ENCODE measurements around the gene SPNS2.
A peak's percentile ranks its signal among the peaks of the same experiment; 100 is the strongest.

The SPNS2 gene

GRCh38 chr17:4498461-4499397 lies at the start of gene SPNS2:
SPNS2 (plus strand) TSS chr17:4498881; CDS start chr17:4499048, 167 bp downstream.
- H3K27me3 Mint-ChIP-seq = peaks cover 25% of the 10 kb centered on the region
- peaks cover 14% of the 10 kb centered on the region for H3K4me1 Mint-ChIP-seq
- H3K9me3 Mint-ChIP-seq = no peaks in the 10 kb centered on the region
- peak within 1 kb of the TSS; percentile 86 for H3K4me3 Mint-ChIP-seq
- no peaks in the 10 kb centered on the region for H3K36me3 Mint-ChIP-seq
- no peak within 1 kb of the TSS for H3K27ac Mint-ChIP-seq

- no peak overlapping the region for H3K4me3 Mint-ChIP-seq
- no peak overlapping the region for H3K27ac Mint-ChIP-seq
Observed at GRCh38 chr17:4449736-4450135, 48.9 kb upstream of the SPNS2 start.

GRCh38 chr17:4450710-4451316 lies 47.9 kb upstream of the SPNS2 start:
- no peaks in the 10 kb centered on the region for H3K27me3 Mint-ChIP-seq
- H3K4me3 Mint-ChIP-seq = no peak overlapping the region
- no peak overlapping the region for H3K27ac Mint-ChIP-seq

More at GRCh38 chr17:4449736-4450135, 48.9 kb upstream of the SPNS2 start:
- Mint-ChIP-seq H3K27me3 (no peaks in the 10 kb centered on the region), H3K4me1 (no peaks in the 10 kb centered on the region), H3K9me3 (no peaks in the 10 kb centered on the region), H3K36me3 (no peaks in the 10 kb centered on the region)

GRCh38 chr17:4453812-4454591 lies 44.7 kb upstream of the SPNS2 start:
- H3K9me3 Mint-ChIP-seq = no peaks in the 10 kb centered on the region
- no peak overlapping the region for H3K4me3 Mint-ChIP-seq
- no peaks in the 10 kb centered on the region for H3K4me1 Mint-ChIP-seq
- no peaks in the 10 kb centered on the region for H3K36me3 Mint-ChIP-seq
- H3K27ac Mint-ChIP-seq = no peak overlapping the region
- H3K27me3 Mint-ChIP-seq = no peaks in the 10 kb centered on the region

More at GRCh38 chr17:4450710-4451316, 47.9 kb upstream of the SPNS2 start:
- H3K36me3 Mint-ChIP-seq = no peaks in the 10 kb centered on the region
- no peaks in the 10 kb centered on the region for H3K9me3 Mint-ChIP-seq
- no peaks in the 10 kb centered on the region for H3K4me1 Mint-ChIP-seq

GRCh38 chr17:4460661-4461060 lies 38.0 kb upstream of the SPNS2 start:
- Mint-ChIP-seq H3K4me3 (no peak overlapping the region), H3K4me1 (no peaks in the 10 kb centered on the region), H3K27me3 (no peaks in the 10 kb centered on the region), H3K36me3 (peaks cover 5% of the 10 kb centered on the region), H3K9me3 (peaks cover 5% of the 10 kb centered on the region), H3K27ac (no peak overlapping the region)

- no peaks in the 10 kb centered on the region for H3K4me1 Mint-ChIP-seq
- H3K27me3 Mint-ChIP-seq = no peaks in the 10 kb centered on the region
- no peak overlapping the region for H3K4me3 Mint-ChIP-seq
- peaks cover 5% of the 10 kb centered on the region for H3K9me3 Mint-ChIP-seq
- peaks cover 5% of the 10 kb centered on the region for H3K36me3 Mint-ChIP-seq
- no peak overlapping the region for H3K27ac Mint-ChIP-seq
Observed at GRCh38 chr17:4463818-4464476, 34.7 kb upstream of the SPNS2 start.

- Mint-ChIP-seq H3K27me3 (no peaks in the 10 kb centered on the region), H3K27ac (no peak overlapping the region), H3K4me1 (no peaks in the 10 kb centered on the region), H3K36me3 (no peaks in the 10 kb centered on the region), H3K4me3 (no peak overlapping the region), H3K9me3 (no peaks in the 10 kb centered on the region)
Observed at GRCh38 chr17:4465786-4466185, 32.9 kb upstream of the SPNS2 start.

GRCh38 chr17:4467287-4467686 lies 31.4 kb upstream of the SPNS2 start:
- H3K27ac Mint-ChIP-seq = no peak overlapping the region
- H3K27me3 Mint-ChIP-seq = no peaks in the 10 kb centered on the region
- H3K4me3 Mint-ChIP-seq = no peak overlapping the region
- no peaks in the 10 kb centered on the region for H3K36me3 Mint-ChIP-seq
- H3K4me1 Mint-ChIP-seq = no peaks in the 10 kb centered on the region
- no peaks in the 10 kb centered on the region for H3K9me3 Mint-ChIP-seq

GRCh38 chr17:4469552-4469951 lies 29.1 kb upstream of the SPNS2 start:
- Mint-ChIP-seq H3K27ac (no peak overlapping the region), H3K36me3 (no peaks in the 10 kb centered on the region), H3K4me3 (no peak overlapping the region), H3K4me1 (no peaks in the 10 kb centered on the region), H3K27me3 (no peaks in the 10 kb centered on the region), H3K9me3 (no peaks in the 10 kb centered on the region)

- Mint-ChIP-seq H3K36me3 (no peaks in the 10 kb centered on the region), H3K9me3 (no peaks in the 10 kb centered on the region), H3K27ac (no peak overlapping the region), H3K4me3 (no peak overlapping the region), H3K4me1 (no peaks in the 10 kb centered on the region), H3K27me3 (no peaks in the 10 kb centered on the region)
Observed at GRCh38 chr17:4472286-4472685, 26.4 kb upstream of the SPNS2 start.

GRCh38 chr17:4474093-4474492 lies 24.6 kb upstream of the SPNS2 start:
- H3K4me1 Mint-ChIP-seq = no peaks in the 10 kb centered on the region
- H3K27ac Mint-ChIP-seq = no peak overlapping the region
- H3K9me3 Mint-ChIP-seq = no peaks in the 10 kb centered on the region
- no peaks in the 10 kb centered on the region for H3K36me3 Mint-ChIP-seq
- no peaks in the 10 kb centered on the region for H3K27me3 Mint-ChIP-seq
- H3K4me3 Mint-ChIP-seq = no peak overlapping the region

- Mint-ChIP-seq H3K4me1 (no peaks in the 10 kb centered on the region), H3K27ac (peak overlapping the region; percentile 68), H3K4me3 (no peak overlapping the region), H3K27me3 (no peaks in the 10 kb centered on the region), H3K36me3 (no peaks in the 10 kb centered on the region), H3K9me3 (no peaks in the 10 kb centered on the region)
Observed at GRCh38 chr17:4475001-4475400, 23.7 kb upstream of the SPNS2 start.

GRCh38 chr17:4475463-4475862 lies 23.2 kb upstream of the SPNS2 start:
- Mint-ChIP-seq H3K27me3 (no peaks in the 10 kb centered on the region), H3K9me3 (no peaks in the 10 kb centered on the region), H3K4me1 (no peaks in the 10 kb centered on the region), H3K27ac (peak overlapping the region; percentile 68), H3K4me3 (no peak overlapping the region), H3K36me3 (no peaks in the 10 kb centered on the region)

- Mint-ChIP-seq H3K27ac (no peak overlapping the region), H3K4me3 (no peak overlapping the region), H3K9me3 (no peaks in the 10 kb centered on the region), H3K36me3 (no peaks in the 10 kb centered on the region), H3K27me3 (no peaks in the 10 kb centered on the region), H3K4me1 (peaks cover 4% of the 10 kb centered on the region)
Observed at GRCh38 chr17:4476017-4476416, 22.7 kb upstream of the SPNS2 start.

- H3K4me1 Mint-ChIP-seq = peaks cover 10% of the 10 kb centered on the region
- no peaks in the 10 kb centered on the region for H3K27me3 Mint-ChIP-seq
- H3K27ac Mint-ChIP-seq = no peak overlapping the region
- H3K36me3 Mint-ChIP-seq = no peaks in the 10 kb centered on the region
- H3K9me3 Mint-ChIP-seq = no peaks in the 10 kb centered on the region
- no peak overlapping the region for H3K4me3 Mint-ChIP-seq
Observed at GRCh38 chr17:4476511-4477070, 22.1 kb upstream of the SPNS2 start.
